ENCODE measurements around the gene TDRD9.

The TDRD9 gene

DNA sequence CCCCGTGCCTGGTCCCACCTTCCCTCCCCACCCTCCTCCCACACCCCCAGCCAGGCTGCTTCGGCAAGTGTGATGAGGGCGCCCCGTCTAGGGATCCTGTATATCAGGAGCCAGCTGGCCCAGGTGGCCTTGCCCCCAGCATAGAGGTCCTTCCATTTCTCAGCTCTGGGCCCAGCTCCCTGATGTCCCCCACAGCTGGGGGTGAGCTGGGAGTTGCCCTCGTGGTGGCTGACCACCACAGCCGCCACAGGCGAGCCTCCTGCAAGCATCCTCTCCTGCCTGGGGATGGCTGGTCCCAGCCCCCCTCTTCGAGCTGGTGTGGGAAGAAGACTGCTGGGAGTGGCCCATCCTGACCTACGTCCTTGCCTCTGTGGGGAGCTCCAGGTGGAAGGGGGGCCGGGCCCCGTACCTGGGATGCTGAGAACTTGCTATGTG is 164.7 kb downstream of the TDRD9 start:
- no peak for DNase-seq (ENCODE audit: low spot score)

DNA sequence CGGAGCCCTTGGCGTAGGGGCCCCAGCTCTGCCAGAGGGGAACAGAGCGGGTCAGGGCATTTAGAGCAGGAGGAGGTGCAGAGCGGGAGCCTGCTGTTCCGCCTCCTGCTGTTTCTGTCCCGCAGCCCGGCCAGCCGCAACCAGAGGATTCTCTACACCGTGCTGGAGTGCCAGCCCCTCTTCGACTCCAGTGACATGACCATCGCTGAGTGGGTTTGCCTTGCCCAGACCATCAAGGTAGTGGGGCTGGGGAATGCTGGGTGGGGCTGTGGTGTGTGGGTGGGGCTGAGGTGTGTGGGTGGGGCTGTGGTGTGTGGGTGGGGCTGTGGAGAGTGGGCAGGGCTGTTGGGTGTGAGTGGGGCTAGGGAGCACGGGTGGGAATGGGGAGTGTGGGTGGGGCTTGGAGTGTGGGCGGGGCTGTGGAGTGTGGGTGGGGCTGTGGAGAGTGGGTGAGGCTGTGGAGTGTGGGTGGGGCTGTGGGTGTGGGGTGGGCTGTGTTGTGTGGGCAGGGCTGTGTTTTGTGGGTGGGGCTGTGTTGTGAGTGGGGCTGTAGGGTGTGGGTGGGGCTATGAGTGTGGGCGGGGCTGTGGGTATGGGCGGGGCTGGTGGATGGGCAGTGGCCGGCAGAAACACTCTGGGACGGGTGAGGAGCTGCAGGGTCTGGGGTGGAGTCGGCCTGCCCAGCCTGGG is 165.3 kb downstream of the TDRD9 start:
- no peak for DNase-seq (ENCODE audit: low spot score)

DNA sequence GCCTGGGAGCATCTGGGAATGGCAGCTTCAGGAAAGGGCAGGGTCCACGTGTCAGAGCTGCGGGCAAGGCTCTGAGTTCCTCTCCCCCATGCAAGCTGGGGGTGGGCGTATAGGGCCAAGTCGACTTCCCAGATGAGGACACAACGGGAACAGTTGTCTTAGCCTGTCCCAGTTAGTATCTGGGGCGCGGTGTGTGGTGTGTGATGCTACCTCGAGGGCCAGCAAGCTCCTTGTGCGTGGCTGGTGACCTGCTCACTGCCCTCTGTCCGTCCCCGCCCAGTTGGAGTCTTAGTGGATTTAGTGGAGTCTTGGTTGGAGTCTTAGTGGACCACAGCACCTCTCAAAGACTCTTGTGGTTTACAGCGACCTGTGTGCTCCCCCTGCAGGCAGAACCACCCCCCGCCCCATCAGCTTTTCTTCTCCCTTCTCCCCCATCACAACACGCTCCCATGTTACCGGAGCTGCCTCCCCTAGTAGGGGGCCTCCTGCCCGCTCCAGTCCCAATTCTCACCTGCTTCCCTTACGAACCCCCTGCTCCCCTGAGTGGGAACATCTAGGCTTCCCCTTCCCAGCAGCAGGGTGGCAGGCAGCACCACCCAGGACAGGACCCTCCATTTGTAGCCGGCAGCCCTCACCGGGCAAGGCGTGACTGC is 165.9 kb downstream of the TDRD9 start:
- DNase-seq (ENCODE audit: low spot score): no peak

DNA sequence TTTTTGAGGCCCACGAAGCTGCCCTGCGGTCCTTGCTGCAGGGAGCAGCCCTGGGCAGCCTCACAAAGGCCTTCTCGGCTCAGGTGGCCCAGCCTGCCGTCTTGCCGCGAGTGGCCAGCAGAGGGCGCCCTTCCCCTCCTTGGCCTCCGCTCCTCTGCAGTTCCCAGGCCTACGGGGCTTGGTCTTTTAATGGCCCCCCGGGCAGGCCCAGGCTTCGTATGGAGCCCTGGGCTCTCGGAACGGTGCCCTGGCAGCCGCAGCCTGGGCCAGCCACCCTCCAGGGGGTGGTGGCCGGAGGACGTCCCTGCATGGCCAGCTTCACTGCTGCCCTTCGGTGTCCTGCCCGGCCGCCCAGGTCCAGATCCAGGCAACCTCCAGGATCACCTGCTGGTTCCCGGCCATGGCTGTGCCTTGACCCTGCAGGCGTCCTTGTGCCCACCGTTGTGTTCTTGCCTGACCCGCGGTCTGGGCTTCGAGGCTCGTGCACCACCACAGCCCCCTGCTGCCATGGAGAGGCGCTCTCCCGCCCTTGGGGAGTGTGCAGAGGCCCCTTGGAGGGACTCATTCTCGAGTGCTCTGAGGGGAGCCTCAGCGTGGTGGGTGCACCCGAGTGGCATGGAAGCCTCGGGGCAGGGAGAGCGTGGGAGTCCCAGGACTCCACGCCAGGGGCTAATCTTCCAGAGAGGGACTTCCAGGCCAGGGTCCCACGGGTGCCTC is 166.6 kb downstream of the TDRD9 start:
- peak; percentile 94 for DNase-seq (ENCODE audit: low spot score)

DNA sequence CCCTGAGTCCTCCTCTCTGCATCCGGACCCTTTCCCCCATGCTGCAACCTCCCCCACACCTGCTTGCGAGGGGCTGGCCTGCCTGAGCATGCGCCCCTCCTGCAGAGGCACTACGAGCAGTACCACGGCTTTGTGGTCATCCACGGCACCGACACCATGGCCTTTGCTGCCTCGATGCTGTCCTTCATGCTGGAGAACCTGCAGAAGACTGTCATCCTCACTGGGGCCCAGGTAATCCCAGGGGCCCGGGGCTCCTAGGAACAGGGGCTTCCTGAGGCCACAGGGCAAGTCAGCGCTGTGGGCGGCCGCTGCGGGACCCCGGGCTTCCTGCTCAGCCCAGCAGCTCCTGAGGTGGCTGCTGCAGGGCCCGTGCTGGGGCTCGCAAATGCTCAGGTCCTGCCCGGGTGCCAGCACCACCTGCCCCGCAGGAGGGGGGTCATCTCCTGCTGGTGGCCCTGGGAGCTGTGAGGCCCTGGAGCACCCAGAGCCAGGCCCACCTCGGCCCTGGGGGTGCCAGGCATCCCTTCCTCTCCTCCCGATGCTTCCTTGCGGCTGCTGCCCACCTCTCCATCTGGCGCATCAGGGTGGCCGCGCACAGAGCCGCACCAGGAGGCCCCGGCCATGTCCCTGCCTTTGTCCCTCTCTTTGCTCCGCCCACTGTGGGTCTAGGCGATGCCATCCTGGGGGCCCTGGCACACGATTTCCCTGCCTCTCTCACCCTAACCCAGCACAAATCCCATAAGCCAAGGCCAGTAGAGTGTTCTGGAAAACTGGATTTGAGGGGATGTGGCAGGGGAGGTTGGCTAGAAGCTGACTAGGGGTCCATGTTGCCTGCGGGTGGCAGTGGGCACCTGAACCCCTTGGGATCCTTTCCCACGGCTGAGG is 167.4 kb downstream of the TDRD9 start:
- DNase-seq (ENCODE audit: low spot score): no peak

DNA sequence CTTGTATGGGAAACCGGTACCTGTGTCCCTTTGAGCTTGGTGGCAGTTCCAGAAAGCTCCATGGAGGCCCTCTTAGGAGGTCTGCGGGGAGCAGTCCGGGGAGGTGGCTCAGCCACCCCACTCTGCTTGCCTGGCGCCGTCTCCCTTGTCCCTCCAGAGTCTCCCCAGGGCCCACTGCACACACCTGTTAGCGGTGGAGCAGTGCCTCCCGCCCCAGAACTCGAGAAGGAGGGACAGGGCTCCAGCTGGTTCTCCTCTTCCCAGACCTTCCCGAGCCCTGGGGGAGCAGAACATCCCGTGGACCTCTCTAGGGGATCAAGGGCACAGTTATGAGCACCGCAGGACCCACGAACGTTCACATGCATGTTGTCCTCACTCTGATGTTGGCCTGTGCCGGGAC is 168.1 kb downstream of the TDRD9 start:
- DNase-seq (ENCODE audit: low spot score): no peak

DNA sequence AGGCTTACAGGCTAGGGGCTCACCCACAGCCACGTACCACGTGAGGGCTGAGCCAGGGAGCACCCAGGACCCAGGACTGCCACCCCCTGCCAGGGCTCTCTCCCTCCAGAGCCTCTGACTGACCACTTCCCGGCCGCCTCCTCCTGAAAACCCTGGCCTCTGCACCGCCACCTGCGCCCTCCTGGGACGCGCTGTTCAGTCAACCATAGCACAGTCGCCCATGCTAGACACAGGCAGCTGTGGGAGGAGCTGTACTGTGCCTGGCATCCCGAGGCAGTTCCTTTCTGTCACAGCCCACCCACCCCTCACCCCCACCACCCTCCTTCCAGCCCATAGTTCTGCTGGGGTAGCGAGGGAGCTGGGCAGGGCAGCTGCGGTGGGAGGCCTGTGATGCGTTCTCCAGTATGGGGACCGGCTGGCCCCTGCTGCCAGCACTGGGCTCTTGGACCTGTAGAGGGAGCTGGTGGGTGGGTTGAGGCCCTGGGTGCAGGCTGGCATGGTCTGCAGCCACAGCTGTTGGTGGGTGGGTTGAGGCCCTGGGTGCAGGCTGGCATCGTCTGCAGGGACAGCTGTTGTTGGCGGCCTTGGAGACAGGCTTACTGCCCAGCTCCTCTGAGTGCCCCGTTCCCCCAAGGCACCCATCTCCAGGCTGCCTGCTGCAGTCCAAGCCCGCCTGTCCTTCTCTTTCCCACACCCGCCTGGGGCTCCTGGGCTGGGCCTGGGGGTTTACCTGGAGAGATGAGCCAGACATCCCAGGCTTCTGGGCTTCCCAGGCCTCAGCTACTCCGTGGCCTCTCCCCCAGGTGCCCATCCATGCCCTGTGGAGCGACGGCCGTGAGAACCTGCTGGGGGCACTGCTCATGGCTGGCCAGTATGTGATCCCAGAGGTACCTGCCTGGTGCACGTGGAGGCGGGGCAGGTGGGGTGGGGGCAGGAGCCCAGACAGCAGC is 168.8 kb downstream of the TDRD9 start:
- no peak for DNase-seq (ENCODE audit: low spot score)

DNA sequence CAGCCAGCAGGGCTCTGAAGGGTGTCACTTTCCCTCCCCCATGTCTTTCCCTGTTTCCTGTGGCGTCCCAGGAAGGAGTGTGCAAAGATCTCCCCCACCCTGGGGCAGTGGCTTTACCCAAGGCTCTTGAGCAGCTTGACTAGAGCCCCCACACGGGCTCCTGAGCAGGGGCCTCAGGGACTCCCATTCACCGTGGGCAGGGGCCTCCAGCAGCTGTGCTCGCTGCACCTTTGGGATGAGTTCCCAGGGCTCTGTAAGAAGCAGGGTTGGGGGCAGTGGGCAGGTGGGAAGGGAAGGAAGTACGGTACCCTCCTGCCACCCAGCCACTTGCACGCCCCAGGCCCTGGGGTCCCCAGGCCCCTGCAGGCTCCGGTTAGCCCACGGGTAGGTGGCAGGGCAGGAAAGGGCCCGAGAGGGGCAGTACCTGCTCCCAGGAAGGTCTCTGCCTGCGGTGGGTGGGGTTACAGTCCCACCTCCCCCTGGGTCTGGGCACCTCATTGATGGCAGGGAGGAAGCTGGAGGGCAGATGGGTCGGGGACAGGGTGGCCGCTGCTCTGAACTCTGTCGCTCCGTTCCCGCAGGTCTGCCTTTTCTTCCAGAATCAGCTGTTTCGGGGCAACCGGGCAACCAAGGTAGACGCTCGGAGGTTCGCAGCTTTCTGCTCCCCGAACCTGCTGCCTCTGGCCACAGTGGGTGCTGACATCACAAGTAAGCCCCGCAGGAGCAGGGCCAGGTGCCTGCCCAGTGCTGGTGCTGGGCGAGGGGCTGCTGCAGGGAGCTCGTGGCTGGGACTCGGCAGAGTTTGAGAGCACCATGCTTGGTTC is 170.2 kb downstream of the TDRD9 start:
- DNase-seq (ENCODE audit: low spot score): no peak

DNA sequence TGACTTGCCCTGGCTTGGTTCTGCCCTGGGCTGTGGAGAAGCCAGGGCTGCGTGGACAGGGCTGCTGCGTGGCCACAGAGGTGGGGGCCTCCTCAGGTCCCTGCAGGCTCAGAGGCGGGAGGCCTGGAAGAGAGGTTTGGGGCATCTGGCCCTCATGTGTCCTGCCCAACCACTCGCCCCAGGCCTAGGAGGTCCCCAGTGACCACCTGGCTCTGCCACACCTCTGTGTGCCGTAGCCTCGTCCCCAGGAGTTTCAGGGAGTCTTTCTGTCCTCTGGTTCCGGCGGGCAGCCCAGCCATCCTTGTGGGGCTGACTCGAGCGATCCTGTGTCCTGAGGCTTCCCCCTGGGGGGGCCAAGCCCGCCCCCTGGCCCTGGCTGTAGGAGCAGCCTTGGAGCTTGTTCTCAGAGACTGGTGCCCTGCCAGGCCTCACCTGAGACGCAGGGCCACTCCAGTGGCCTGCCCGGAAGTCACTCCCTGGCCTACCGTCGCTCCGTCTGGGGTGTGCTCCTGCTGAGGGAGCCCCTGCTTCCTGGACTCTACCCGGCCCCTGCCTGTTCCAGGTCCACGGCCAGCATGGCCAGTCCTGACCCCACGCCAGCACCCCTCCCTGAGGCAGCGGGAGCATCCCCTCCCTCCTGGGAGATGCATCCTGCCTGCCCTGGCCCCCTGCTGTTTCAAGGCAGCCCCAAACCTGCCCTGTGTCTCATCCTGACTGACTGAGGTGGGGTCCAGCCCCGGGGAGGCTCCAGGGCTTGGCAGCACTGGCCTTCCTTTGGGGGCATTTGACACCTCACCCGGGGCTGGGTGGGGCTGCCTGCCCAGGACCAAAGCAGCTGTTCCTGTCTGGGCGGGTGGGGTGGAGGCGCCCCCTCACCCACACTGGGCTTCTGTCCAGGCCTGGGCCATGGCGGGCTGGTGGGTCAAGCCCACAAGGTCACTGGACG is 171.1 kb downstream of the TDRD9 start:
- no peak for DNase-seq (ENCODE audit: low spot score)

DNA sequence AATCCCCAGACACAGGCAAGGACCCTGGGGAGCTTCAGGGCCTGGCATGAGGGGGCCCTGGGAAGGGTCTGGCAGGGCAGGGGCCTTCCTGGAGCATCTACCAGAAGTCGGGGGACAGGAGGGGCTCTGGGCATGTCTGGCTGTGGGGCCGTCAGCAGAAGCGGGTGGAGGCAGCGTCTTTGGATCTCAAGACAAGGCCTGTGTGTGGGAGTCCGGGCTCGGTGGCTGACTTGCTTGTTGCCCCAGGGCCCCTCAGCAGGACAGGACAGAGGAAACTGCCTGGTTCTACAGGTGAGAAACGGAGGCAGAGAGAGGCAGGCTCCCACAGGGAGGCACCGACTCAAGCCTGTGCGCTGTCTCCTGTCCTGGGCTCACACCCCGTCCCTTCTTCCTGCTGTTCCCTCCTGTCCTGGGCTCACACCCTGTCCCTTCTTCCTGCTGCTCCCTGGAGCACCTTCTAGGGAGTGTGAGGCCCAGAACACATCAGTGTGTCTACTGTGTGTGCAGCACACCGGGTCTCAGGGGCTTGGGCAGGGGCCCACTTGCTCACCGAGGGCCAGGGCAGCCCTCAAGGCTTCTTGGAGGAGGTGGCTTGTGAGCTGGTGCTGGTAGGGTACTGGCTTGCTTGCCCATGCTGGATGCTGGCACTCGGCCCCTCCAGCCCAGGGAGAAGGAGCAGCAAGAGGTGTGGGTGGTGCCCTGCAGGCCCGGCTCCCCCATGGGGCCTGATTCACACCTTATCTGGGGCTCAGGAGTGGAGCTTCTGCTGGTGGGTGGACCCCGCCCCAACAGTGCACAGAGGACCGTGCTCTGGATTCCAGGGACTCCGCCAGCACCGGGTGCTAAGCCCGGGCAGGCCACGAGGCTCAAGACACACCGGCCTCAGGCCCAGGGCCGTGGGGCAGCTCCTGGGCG is 172.2 kb downstream of the TDRD9 start:
- DNase-seq (ENCODE audit: low spot score): no peak

DNA sequence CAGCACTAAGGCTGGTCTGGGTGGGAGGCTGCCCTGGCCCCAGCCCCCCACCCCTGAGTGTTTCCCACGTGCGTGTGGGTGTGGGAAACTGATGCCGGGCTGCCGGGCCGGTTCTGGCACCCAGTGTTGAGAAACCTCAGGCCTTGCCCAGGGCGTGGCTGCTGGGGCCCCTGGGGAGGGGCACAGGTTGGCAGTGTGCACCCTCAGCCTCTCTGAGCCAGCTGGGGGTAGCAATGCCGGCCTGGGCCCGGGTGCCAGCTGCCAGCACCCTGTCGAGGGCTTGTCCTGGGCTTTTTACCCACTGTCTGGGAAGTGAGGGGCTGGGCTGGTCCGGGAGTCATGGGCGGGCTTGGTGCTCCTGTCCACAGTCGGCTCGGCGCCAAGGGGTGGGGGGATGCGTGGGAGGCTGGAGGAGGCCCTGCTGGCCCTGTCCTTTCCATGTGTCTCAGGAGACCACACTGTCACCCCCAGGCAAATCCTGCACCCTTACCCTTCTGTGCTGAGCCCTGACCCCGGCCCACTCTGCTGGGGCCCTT is 172.9 kb downstream of the TDRD9 start:
- no peak for DNase-seq (ENCODE audit: low spot score)

DNA sequence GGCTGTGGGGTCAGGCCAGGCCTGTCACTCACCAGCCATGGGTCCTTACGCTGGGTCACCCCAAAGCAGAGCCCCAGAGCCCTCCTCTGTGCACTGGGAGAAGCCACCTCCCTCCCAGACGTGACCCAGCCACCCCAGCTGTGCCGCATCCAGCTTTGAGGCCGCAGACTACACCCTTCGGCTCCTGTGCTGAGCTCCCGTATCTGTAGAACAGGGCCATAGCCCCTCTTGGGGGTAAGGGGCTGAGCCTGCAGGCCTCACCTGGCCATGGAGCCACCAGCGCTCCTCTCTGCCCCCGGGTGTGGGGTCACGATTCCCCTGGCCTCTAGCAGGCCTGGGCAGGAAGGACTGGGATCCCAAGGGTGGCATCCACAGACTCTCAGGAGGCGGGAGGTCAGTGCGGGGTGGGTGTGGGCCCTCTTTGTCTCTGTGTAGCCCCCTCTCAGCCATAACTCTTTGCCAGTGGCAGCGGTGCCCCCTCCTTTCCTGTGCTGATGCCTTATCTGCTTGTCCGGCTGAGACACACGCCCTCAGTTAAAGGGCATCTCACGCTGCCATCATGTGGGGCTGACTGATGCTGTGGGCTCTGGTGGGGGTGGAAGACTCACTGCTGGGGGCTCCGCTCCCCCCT is 173.5 kb downstream of the TDRD9 start:
- no peak for DNase-seq (ENCODE audit: low spot score)
